GM18861 (cell line): Measurements from ENCODE around the gene ENHO.
"Not testable (repeated sequence)": the region's sequence is repeated elsewhere in the genome, so short reads cannot be mapped to it uniquely, and the experiment has no call there.

Source experiments
- ATAC-seq: cut with Tn5 transposase; IDR thresholded peaks from one replicate; pipeline ENCODE4 v1.9.1; 2021; ENCODE audit not compliant: unreplicated experiment

Gene ENHO

DNA sequence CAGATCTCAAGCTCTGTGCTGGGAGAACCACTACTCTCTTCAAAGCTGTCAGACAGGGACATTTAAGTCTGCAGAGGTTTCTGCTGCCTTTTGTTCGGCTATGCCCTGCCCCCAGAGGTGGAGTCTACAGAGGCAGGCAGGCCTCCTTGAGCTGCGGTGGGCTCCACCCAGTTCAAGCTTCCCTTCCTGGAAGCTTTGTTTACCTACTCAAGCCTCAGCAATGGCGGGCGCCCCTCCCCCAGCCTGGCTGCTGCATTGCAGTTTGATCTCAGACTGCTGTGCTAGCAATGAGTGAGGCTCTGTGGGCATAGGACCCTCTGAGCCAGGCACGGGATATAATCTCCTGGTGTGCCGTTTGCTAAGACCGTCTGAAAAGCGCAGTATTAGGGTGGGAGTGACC lies 9.3 kb upstream of the ENHO start:
- not testable (repeated sequence) for ATAC-seq

DNA sequence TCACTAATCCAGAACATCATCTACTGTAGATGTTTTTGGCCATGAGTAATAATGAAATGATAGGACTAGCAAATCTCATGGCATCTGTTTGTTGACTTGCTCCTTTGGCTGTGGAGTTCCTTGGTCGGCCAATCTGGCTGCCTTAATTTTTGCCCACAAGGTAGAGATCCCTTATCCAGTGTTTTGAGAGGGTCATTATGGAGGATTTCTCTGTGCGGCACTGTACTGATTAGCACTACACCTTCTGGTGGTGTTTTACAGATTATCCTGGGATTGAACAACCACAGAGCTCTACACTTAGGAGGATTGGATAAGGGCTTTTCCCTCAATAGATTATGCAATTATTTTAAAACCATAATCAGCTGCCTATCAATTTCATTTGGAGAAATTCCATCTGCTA lies 3.2 kb upstream of the ENHO start:
- ATAC-seq = no peak

DNA sequence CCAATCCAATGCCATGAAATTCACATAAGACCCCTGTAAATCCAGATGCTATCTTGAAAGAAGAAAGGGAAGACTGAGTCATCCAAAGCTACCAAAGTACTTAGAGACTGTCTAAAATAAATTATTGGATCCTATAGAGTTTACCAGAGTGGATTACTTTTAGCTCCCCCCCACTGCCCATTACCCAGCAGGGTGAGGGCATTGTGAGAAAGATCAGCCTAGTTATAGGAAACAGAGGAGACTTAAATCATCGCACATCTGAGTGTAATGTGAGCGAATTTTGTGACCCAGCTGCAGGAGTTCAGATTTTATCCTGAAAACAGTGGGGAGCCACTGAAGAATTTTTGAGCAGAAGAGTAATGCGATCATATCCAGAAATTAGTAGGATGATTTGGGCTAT lies 1.6 kb upstream of the ENHO start:
- ATAC-seq = no peak

DNA sequence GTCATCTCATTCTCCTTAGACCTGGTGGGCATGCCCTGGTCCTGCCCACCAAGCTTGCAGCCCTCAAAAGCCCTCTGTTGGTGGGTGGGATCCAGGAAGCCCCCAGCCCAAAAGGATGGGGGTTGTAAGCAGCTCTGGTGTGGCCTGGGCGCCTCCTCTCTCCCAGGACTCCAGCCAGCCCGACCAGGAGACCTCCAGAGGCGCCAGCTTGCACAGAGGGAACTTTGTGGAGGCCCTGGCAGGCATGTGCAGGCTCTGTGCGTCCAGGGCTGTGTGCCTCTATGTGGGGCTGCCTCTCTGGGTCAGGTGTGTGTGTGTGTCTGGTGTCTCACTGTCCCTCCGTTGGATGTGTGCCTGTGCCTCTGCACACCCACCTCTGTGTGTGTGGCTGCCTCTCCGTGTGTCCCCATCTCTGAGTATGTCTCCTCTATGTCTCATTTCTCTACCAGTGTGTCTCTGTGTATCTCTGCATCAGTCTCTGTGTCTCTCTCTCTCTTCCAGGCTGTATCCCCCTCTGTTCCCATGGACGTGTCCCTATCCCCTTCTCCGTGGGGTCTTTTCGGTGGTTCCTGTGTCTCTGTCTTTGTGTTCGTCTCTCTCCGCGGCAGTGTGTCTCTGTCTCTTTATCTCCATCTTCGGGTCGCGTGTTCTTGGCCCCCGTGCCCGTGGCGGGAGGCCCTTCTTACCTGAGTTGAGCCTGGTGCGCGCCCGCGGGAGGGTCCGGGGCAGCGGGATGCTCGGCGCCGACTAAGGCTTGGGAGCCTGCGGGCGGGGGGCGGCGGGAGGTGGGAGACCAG lies 501 bp downstream of the ENHO start:
- no peak for ATAC-seq

DNA sequence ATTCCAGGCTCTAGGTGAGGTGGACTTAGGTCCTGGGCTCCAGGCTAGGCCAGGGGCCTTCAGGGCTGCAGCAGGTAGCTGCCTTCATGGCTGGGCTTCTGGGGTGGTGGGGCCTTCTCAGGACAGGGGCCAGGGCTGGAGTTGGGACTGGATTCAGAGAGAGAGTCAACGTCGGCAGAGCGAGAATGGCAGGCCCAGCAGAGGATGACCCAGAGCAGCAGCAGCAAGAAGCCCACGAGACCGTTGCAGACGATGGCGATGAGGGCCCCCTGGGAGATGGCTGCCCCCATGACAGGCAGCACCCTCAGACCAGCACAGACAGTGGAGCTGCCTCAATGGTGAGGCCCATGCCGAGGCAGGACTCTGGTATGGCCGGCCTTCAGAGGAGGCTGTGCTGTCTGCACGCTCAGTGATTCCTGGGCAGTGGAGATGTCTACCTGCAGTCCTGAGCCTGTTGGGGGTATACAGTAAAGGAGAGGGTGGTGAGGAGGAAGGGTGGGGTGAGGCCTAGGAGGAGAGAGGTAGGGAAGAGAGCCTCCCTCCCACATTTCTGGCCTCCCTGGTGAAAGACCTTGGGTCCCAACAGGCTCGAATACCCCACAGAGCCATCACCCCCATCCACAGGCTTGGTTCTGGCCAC lies 1.3 kb downstream of the ENHO start:
- no peak for ATAC-seq

DNA sequence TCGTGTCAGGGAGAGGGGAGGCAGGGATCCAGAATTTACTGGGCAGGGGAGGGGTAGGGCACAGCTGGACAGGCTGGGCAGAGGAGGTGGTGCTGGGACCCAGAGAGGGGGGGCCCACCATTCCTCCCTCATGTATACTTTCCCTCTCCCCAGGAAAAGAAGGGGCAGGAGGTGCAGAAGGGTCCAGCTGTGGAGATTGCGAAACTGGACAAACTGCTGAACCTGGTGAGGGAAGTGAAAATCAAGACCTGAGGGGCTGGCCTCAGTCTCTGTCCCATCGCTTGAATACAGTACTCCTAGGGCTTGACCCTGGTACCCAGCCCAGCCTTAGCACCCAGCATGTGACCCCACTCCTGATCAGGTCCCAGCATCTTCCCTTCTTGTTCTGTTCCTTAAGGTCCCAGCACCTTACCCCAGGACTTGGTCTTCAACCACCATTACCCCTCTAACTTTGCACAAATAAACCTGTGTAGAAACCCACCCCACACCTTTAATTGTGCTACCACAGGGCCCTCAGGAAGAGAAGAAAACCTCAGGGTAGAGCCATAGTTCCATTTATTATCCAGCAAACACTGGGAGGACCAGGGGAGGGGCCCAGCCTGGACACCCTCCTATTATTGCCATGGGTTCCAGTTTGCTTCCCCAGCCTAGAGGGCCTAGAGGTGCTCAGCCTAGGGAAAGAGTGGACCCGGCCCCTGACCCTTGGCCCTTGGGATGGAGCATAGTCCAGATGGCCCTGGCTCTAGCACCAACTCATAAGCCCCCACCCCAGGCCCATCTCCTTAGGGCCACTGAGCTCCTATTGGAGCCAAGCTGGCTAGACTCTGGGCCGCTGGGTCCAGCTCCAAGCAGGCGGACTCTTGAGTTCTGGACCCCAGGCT lies 2.0 kb downstream of the ENHO start:
- ATAC-seq = no peak

DNA sequence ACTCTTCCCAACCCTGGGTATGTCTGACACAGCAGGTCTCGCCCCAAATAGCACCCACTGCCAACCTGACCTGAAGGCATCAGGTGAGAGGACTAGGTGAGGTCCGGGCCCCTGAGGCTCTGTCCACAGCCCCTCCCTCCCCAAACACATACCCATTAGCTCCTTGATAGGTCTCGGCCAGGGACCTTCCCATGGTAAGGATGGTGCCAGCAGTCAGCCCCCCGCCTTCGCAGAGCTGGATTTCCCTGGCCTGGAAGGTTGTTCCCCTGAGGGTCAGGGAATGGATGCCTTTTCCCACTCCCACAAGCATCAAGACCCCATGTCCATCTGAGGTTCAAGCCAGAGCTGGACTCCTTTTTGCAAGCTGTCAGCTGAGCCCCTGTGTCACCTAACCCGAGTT lies 2.7 kb downstream of the ENHO start:
- ATAC-seq = no peak

DNA sequence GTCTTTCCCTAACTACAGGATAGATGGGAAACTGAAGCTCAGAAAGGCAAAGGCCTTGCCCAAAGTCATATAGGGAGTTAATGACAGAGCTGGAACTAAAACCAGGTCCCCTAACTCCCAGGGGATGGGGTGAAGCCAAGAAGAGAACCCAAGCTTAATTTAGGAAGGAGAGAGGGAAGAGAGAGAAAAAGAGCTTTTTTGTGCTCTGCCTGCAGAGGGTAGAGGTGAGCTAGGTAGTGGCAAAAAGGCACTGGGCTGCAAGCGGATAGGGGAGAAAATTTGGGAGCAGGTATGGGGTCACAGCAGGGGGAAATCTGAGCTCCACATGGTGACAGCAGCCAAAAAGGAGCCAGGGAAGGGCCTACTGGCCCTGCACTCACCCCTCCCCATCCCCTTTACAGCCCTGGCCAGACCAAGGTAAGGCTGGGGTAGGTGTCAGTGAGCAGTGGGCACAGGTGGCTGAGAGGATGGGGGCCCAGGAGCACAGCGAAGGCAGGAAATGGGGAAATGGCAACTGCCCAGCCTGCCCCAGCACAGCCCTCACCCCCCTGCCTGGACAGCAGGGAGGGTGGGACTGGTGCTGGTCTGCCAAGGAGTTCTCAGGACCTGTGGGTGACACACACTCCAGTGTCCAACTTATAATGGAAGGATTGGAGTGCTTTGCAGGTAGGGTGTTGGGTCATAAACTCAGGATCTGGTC lies 3.3 kb downstream of the ENHO start:
- no peak for ATAC-seq

DNA sequence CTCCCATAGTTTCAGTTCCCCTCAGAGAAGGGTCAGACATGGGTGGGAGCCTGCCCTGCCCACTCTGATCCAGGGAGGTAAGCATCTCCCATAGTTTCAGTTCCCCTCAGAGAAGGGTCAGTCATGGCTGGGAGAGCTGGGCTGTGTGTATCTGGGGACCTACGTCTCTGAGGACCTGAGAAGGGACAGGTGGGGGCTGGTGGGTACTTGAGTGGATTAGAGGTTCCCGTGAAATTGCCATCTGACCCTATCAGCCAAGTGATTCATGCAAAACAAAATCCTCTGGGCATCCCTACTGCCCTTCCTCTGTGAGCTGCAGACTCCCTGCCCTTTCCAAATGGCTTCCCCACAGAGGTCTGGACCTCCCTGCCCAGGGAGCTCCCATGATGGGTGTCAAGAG lies 3.9 kb downstream of the ENHO start:
- ATAC-seq = no peak

DNA sequence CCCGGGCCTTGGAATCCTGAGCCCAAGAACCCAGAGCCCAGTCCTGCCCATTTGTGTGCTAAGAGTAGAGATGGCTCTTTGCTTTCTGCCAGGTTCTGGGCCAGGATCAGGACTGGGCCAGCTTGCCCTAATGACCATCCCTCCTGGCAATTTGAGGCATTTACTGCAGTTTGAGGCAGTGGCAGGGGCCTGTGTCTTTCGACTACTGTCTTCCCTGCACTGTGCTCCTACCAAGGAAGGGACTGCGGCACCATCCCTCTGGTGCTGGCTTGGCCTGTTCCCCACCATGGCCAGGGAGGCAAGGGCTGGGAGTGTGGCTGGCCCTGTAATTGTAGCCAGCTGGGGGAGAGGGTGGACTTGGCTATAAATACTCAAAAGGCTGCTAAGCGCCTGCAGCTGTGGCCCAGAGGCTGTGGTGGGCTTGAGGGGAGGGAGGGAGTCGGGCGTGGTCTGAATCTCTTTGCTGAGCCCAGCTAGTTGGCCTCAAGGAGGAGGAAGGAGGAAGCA lies 4.6 kb downstream of the ENHO start:
- no peak for ATAC-seq

DNA sequence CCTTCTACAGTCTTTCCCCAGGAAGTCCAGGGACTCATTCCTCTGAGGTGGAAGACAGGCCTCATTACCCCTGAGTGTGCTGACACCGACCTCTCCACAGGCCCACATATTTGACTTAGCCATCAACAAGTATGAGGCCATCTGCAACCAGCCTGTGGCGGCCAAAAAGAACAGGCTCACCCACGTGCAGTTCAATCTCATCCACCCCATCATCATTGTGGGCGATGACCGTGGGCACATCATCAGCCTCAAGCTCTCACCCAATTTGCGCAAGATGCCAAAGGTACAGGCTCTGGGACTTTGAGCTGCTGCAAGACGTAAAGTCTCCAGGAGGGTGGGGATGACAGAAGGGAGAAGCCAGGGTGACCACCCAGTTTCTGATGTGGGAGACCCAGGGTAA lies 5.6 kb downstream of the ENHO start:
- no peak for ATAC-seq

DNA sequence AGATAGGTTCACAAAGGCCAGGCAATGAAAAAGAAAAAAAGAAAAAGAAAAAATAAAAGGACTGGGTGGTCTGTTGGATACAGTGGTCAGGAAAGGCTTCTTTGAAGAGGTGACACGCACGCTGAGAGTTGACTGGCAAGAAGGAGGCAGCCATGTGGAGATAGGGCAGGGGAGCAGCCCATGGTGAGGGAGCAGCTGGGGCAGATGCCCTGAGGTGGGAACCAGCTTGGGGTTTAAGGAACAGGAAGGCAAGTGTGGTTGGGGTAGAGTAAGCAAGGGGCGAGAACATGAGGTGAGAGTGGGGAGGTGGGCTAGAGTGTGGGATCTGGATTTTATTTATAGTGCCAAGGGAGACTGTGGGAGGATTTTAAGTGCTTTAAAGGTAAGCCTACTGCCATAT lies 6.8 kb downstream of the ENHO start:
- ATAC-seq = no peak

DNA sequence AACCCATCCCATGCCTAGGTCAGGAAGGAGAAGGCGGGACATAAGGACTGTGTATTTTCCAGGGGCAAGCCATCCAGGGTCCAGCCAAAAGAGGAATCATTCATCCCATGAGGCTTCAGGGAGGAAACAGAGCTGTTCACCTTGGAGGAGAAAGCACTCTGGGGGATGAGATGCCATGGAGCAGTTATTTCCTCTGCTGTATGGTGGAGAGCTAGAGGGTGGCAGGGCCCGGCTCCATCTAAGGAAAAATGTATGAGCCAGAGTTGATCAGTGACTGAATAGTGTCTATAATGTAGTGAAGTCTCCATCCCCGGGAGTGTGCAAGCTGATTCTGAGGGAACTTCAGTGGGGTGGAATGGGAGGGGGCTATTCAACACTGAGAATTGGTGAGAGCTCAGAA lies 8.0 kb downstream of the ENHO start:
- no peak for ATAC-seq

DNA sequence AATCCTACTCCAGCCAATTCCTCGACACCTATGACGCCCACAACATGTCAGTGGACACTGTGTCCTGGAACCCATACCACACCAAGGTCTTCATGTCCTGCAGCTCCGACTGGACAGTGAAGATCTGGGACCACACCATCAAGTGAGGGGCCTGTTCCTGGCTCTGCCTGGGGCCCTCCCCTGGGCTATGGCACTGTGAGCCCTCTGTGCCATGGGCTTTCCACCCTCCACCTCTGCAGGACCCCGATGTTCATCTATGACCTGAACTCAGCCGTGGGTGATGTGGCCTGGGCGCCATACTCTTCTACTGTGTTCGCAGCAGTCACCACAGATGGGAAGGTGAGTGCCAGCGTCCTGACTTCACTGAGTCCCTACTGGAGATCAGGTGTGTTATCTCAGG lies 8.4 kb downstream of the ENHO start:
- no peak for ATAC-seq

DNA sequence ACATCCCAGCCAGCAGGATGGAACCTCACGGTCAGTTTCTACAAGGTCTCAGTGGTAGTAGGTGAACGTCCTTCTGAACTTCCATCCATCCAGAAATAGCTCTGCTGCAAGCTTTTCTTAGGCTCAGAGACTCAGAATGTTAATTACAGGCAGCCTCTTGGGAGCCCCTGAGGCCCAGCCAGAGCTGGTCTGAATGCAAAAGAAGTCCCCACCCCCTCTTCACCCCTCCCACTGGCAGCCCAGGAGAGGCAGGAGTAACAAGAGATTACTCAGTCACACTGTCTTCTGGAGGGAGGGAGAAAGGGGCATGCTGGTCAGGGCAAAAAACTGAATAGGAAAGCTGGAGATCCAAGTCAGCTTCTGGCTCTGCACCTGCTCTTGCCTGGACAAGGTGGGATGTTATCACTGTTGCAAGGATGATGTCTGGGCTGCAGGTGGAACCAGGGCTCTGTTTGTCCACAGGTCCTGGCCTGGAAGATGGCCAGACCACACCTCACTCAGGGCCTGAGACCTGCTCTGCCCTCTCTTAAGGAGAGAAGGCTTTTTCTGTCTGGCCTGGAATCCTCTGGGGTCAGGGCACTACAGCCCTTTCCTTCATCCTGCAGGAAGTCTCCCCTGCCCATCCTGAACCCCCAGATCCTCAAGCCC lies 9.1 kb downstream of the ENHO start:
- no peak for ATAC-seq

DNA sequence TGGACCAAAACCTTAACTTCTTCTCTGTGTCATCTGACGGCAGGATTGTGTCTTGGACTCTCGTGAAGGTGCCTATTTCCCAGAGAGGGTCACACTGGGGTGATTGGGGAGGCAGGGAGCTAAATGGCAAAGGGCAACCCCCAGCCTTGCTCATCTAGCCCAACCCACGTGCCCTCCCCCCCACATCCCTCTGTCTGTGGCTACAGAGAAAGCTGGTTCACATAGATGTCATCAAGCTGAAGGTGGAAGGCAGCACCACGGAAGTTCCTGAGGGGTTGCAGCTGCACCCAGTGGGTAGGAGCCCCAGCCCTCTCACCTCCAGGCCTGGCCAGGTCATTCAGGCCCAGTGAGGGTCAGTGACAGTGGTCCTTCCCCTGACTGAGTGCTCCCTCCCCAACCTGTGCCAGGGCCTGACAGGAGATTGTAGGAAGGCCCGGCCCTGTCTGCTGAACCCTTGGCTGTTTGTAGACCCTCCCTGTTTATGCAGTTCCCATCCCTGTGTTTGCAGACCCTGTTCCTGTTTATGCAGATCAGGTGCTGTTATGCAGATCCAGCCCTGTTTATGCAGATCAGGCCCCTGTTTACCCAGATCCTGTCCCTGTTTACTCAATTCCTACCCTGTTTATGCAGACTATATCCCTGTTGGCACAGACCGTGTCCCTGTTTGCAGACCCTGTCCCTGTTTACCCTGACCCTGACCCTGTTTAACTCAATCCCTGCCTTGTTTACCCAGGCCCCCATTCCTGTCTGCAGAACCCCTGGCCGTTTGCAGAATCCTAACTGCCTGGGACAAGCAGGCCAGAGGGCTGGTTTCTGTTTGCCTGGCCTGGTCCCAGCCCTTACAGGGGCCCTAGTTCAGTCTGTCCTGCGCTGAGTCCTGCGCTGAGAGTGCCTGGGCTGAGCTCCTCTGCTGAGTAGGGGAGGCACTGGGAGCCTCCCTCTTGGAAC lies 10.4 kb downstream of the ENHO start:
- no peak for ATAC-seq

DNA sequence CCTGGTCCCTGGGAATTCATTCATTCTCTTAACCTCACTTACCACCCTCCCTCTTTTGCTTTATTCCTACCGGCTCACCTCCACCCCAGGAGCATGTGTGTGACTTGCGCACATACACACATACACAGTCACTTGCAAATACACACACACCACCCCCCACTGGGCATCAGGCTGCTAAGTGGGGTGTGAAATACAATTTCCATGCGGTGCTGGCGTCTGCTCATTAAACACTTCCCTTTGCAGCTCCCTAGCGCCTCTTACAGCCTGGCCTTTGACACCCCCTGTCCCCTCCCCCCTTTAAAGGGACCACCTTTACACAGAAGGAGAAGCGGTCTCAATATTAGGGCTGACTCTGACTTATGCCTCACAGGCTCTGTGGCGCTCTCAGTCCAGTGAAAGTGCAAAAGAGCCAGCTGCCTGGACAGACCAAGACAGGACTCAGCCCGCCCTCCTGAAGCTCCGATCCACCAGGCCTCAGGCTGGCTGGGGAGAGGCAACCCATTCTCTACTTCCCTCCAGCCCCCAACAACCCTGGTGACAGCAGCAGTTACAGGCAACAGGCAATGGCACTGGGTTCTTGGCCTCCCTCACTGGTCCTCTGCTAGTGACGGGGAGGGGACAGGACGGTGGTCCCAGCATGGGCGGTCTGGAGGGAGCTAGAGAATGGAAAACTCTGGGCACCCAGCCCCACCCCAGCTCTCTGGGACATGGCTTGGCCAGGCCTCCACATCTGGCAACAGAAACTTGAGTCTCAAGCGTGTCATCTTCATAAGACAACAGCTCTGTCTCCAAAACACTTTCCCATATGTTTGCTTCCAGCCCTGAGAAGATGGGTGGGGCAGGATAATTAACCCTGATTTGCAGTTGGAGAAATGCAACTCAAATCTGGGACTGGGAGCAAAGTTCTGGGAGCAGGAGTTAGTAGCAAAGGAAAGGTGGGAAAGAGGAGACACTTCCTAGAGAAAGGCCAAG lies 12.0 kb downstream of the ENHO start:
- no peak for ATAC-seq

DNA sequence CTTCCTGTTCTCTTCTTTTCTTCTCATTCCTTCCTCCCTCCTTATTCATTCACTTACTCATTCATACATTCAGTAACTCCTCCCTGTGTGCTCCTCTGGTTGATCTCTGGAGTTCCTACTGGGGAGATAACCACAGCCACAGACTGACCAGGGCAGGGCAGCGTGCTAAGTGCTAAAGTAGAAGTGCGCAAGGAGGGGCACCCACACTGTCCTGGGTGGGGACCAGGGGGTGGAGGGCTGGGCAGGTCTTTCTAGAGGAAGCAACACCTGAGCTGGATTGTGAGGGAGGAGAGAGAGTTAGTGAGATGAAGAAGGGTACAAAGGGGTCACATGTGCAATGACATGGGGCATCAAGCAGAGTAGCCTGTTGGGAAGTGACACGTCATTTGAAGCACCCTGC lies 13.8 kb downstream of the ENHO start:
- ATAC-seq = no peak
